HepG2 (cell line): ENCODE measurements around the gene TULP3. TPM values are rescaled to one million over a fixed set of nuclear protein-coding genes. Genes with fewer than 3 reads are reported as not detected.

Source experiments
- AGO2 ChIP-seq: fragments of 200-400 bp; formaldehyde crosslinking; optimal IDR thresholded peaks from 2 replicates; pipeline ENCODE3; 2017; ENCODE audit warnings: mild to moderate bottlenecking, low read depth, low read length, moderate library complexity
- ARNT2 ChIP-seq: sonication (generic); formaldehyde crosslinking; IDR thresholded peaks from 2 replicates; pipeline ENCODE4 v1.8.0; 2022; ENCODE audit warnings: mild to moderate bottlenecking, low read depth, missing genetic modification reagents, moderate library complexity
- ATF7-NPFF ChIP-seq: sonication (generic); formaldehyde crosslinking; IDR thresholded peaks from 2 replicates; pipeline ENCODE4 v1.8.1; 2023; ENCODE audit warnings: mild to moderate bottlenecking, low read depth, missing genetic modification reagents, moderate library complexity
- E2F1 ChIP-seq: sonication (generic); formaldehyde crosslinking; IDR thresholded peaks from 2 replicates; pipeline ENCODE4 v1.5.0; 2020; ENCODE audit warnings: missing genetic modification reagents
- GZF1 ChIP-seq: sonication (generic); formaldehyde crosslinking; IDR thresholded peaks from 2 replicates; pipeline ENCODE4 v1.5.1; 2020; ENCODE audit warnings: mild to moderate bottlenecking, missing genetic modification reagents
- KLF12 ChIP-seq: sonication (generic); formaldehyde crosslinking; IDR thresholded peaks from 2 replicates; pipeline ENCODE4 v1.4.0; 2020; ENCODE audit warnings: missing genetic modification reagents, borderline replicate concordance
- LCORL ChIP-seq, 2 experiments: fragments of 450-650 bp in 1 of 2; sonication (generic) in 1 of 2; formaldehyde crosslinking in 1 of 2; IDR thresholded peaks; 2 replicates each; pipeline versions ENCODE4 v1.5.0 to v1.6.1; 2017 to 2020; ENCODE audit warnings: antibody characterized with exemption in 1 of 2, missing genetic modification reagents in 1 of 2
- NFE2 ChIP-seq: sonication (generic); formaldehyde crosslinking; IDR thresholded peaks from 2 replicates; pipeline ENCODE4 v1.4.0; 2020; ENCODE audit warnings: missing genetic modification reagents
- NR3C1 ChIP-seq: sonication (generic); formaldehyde crosslinking; IDR thresholded peaks from 2 replicates; pipeline ENCODE4 v1.4.0; 2020; ENCODE audit warnings: missing genetic modification reagents
- SMARCC2 ChIP-seq: fragments of 450-650 bp; IDR thresholded peaks from 2 replicates; pipeline ENCODE4 v1.6.1; 2017; ENCODE audit warnings: antibody characterized with exemption, mild to moderate bottlenecking
- USF2 ChIP-seq, 2 experiments: sonication (generic) in 1 of 2; formaldehyde crosslinking in 1 of 2; IDR thresholded peaks; 2 replicates each; pipeline versions ENCODE4 v1.5.1 to v1.6.1; 2011 to 2020; ENCODE audit warnings: borderline replicate concordance in 1 of 2, low read depth in 1 of 2, low read length in 1 of 2, mild to moderate bottlenecking in 1 of 2, missing genetic modification reagents in 1 of 2, moderate library complexity in 1 of 2
- ZNF205 ChIP-seq: IDR thresholded peaks from 2 replicates; pipeline ENCODE4 v1.6.1; 2018; ENCODE audit warnings: missing biosample characterization, missing genetic modification reagents
- ZNF432 ChIP-seq: sonication (generic); formaldehyde crosslinking; IDR thresholded peaks from 2 replicates; pipeline ENCODE4 v1.5.0; 2020; ENCODE audit warnings: missing genetic modification reagents, mild to moderate bottlenecking, borderline replicate concordance
- ZNF451 ChIP-seq: sonication (generic); formaldehyde crosslinking; IDR thresholded peaks from 2 replicates; pipeline ENCODE4 v1.5.0; 2020; ENCODE audit warnings: mild to moderate bottlenecking, missing genetic modification reagents
- ZNF614 ChIP-seq: IDR thresholded peaks from 2 replicates; pipeline ENCODE4 v1.6.1; 2018; ENCODE audit warnings: missing biosample characterization, missing genetic modification reagents, inconsistent platforms, borderline replicate concordance
- ZNF678 ChIP-seq: sonication (generic); formaldehyde crosslinking; IDR thresholded peaks from 2 replicates; pipeline ENCODE4 v1.4.0; 2020; ENCODE audit warnings: mild to moderate bottlenecking, missing genetic modification reagents
- polyA plus RNA-seq, 8 experiments: library from polyadenylated mRNA; depleted of rRNA in 3 of 8; stranded (reverse) in 7 of 8; unstranded in 1 of 8; fragments of >200 nt; fragmentation: Illumina TruSeq in 4 of 8; extraction: Trizol in 4 of 8; gene quantifications; 2 replicates each; pipeline versions ENCODE4 v1.2.1 to v1.2.3, GENCODE V29; 2011 to 2016; ENCODE audit warnings: low read depth in 4 of 8, missing spikeins in 1 of 8, mixed read lengths in 1 of 8; ENCODE audit not compliant: insufficient read depth in 1 of 8
- total RNA-seq, 5 experiments: library from RNA; depleted of rRNA; stranded (reverse); fragments of >200 nt; fragmentation: Illumina TruSeq; extraction: Trizol; gene quantifications; 2 replicates each; pipeline ENCODE4 v1.2.3, GENCODE V29; 2016; ENCODE audit warnings: low read depth in 1 of 5
- TF ChIP-seq, protein P1 (sequence below): sonication (generic); formaldehyde crosslinking; IDR thresholded peaks from 2 replicates; pipeline ENCODE4 v1.5.1; 2020; ENCODE audit warnings: mild to moderate bottlenecking, missing genetic modification reagents, moderate library complexity
- TF ChIP-seq, protein P2 (sequence below): sonication (generic); formaldehyde crosslinking; IDR thresholded peaks from 2 replicates; pipeline ENCODE4 v1.4.0; 2020; ENCODE audit warnings: missing genetic modification reagents, mild to moderate bottlenecking, borderline replicate concordance
- TF ChIP-seq, protein P3 (sequence below): IDR thresholded peaks from 2 replicates; pipeline ENCODE4 v1.6.1; 2016; ENCODE audit warnings: missing compliant biosample characterization, missing genetic modification reagents, borderline replicate concordance

TULP3 gene
- total and polyA plus RNA-seq, 2 of the 13 experiments (the other 11 are each of a cell fraction or from before 2014, with no cell fraction given) = 11.2 to 13.2 TPM

- TF ChIP-seq, protein P1, sequence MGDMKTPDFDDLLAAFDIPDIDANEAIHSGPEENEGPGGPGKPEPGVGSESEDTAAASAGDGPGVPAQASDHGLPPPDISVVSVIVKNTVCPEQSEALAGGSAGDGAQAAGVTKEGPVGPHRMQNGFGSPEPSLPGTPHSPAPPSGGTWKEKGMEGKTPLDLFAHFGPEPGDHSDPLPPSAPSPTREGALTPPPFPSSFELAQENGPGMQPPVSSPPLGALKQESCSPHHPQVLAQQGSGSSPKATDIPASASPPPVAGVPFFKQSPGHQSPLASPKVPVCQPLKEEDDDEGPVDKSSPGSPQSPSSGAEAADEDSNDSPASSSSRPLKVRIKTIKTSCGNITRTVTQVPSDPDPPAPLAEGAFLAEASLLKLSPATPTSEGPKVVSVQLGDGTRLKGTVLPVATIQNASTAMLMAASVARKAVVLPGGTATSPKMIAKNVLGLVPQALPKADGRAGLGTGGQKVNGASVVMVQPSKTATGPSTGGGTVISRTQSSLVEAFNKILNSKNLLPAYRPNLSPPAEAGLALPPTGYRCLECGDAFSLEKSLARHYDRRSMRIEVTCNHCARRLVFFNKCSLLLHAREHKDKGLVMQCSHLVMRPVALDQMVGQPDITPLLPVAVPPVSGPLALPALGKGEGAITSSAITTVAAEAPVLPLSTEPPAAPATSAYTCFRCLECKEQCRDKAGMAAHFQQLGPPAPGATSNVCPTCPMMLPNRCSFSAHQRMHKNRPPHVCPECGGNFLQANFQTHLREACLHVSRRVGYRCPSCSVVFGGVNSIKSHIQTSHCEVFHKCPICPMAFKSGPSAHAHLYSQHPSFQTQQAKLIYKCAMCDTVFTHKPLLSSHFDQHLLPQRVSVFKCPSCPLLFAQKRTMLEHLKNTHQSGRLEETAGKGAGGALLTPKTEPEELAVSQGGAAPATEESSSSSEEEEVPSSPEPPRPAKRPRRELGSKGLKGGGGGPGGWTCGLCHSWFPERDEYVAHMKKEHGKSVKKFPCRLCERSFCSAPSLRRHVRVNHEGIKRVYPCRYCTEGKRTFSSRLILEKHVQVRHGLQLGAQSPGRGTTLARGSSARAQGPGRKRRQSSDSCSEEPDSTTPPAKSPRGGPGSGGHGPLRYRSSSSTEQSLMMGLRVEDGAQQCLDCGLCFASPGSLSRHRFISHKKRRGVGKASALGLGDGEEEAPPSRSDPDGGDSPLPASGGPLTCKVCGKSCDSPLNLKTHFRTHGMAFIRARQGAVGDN (CRISPR knock-in tag) = peak; percentile 39
- TF ChIP-seq SMARCC2 = no peak
- TF ChIP-seq, protein P2, sequence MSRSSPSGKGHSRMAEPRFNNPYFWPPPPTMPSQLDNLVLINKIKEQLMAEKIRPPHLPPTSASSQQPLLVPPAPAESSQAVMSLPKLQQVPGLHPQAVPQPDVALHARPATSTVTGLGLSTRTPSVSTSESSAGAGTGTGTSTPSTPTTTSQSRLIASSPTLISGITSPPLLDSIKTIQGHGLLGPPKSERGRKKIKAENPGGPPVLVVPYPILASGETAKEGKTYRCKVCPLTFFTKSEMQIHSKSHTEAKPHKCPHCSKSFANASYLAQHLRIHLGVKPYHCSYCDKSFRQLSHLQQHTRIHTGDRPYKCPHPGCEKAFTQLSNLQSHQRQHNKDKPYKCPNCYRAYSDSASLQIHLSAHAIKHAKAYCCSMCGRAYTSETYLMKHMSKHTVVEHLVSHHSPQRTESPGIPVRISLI (CRISPR knock-in tag) = peak; percentile 12; the same call in 1 of the 2 replicates
- TF ChIP-seq AGO2 = no peak
- TF ChIP-seq KLF12 (CRISPR knock-in tag) = no peak
- no peak for TF ChIP-seq ARNT2 (CRISPR knock-in tag)
- no peak for TF ChIP-seq ZNF205 (CRISPR knock-in tag)
- TF ChIP-seq GZF1 (CRISPR knock-in tag) = no peak
- no peak for TF ChIP-seq ZNF614 (CRISPR knock-in tag)
- TF ChIP-seq, protein P3, sequence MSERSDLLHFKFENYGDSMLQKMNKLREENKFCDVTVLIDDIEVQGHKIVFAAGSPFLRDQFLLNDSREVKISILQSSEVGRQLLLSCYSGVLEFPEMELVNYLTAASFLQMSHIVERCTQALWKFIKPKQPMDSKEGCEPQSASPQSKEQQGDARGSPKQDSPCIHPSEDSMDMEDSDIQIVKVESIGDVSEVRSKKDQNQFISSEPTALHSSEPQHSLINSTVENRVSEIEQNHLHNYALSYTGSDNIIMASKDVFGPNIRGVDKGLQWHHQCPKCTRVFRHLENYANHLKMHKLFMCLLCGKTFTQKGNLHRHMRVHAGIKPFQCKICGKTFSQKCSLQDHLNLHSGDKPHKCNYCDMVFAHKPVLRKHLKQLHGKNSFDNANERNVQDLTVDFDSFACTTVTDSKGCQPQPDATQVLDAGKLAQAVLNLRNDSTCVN (CRISPR knock-in tag) = peak; percentile 8; the same call in 1 of the 2 replicates
- no peak; the same call in 1 of the 2 replicates for TF ChIP-seq ZNF451 (CRISPR knock-in tag)
- no peak for TF ChIP-seq ZNF678
- no peak for TF ChIP-seq ATF7-NPFF (CRISPR knock-in tag)
- no peak for TF ChIP-seq E2F1 (CRISPR knock-in tag)
- no peak for TF ChIP-seq NFE2 (CRISPR knock-in tag)
- no peak for TF ChIP-seq USF2 (IDR thresholded peaks at IDR 0.05; ENCODE audit: low read depth, low read length)
- no peak for TF ChIP-seq USF2 (CRISPR knock-in tag; IDR thresholded peaks at IDR 0.05; ENCODE audit: borderline replicate concordance)
- TF ChIP-seq LCORL (IDR thresholded peaks at IDR 0.05) = no peak
- TF ChIP-seq LCORL (CRISPR knock-in tag; IDR thresholded peaks at IDR 0.05) = peak; percentile 65
- no peak for TF ChIP-seq ZNF432
- TF ChIP-seq NR3C1 = no peak
Measured at GRCh38 chr12:2963154-2963759, 72.6 kb downstream of the TULP3 start (continued).
